Measurements from ENCODE around the gene BTBD2. TPM values are rescaled to one million over a fixed set of nuclear protein-coding genes. Genes with fewer than 3 reads are reported as not detected.

The BTBD2 gene
- total RNA-seq, 1 donor from 2014 or later, result 65.9 TPM

DNA sequence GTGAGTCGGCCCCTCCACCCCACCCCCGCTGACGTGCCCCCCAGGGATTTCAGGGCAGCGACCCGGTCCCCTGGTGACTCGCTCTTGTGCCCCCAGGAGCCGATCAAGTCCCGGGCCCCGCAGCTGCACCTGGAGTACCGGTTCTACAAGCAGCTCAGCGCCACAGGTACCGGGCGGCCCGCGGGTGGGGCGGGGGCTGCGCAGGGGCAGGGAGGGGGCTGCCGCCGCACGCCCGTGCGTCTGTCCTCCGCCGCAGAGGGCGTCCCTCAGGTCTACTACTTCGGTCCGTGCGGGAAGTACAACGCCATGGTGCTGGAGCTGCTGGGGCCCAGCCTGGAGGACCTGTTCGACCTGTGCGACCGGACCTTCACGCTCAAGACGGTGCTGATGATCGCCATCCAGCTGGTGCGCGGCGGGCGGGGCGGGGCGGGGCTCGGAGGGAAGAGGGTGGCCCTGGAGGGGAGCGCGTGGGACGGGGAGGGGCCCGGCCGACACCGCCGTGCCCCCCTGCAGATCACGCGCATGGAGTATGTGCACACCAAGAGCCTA lies 37.1 kb downstream of the BTBD2 start:
- Mint-ChIP-seq H3K27ac (ENCODE audit: unreplicated experiment) (no peak overlapping the region), H3K4me3 (ENCODE audit: unreplicated experiment) (no peak overlapping the region)

DNA sequence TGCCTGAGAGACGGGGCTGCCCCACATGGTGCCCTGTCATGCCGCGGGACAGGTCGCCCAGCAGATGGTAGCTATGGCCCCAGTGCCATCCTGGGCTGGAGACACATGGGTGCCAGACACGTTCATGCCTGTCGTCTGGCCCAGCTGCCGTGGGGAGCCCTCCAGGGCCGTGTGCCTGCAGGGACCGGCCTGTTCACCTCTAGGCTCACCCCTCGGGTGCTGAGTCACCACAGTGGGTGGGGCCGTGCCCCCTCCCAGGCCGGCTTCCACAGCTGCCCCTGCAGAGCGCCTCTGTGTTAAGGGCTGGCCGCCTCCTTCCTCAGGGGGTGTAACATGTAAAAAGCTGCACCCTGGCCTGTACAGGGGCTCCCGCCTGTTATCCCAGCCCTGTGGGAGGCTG lies 38.4 kb downstream of the BTBD2 start:
- TF ChIP-seq, protein P1, sequence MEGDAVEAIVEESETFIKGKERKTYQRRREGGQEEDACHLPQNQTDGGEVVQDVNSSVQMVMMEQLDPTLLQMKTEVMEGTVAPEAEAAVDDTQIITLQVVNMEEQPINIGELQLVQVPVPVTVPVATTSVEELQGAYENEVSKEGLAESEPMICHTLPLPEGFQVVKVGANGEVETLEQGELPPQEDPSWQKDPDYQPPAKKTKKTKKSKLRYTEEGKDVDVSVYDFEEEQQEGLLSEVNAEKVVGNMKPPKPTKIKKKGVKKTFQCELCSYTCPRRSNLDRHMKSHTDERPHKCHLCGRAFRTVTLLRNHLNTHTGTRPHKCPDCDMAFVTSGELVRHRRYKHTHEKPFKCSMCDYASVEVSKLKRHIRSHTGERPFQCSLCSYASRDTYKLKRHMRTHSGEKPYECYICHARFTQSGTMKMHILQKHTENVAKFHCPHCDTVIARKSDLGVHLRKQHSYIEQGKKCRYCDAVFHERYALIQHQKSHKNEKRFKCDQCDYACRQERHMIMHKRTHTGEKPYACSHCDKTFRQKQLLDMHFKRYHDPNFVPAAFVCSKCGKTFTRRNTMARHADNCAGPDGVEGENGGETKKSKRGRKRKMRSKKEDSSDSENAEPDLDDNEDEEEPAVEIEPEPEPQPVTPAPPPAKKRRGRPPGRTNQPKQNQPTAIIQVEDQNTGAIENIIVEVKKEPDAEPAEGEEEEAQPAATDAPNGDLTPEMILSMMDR (IDR thresholded peaks at IDR 0.05), result no peak
- no peaks in the 10 kb centered on the region for H3K9me3 Mint-ChIP-seq (ENCODE audit: low read depth)
- no peaks in the 10 kb centered on the region for H3K27me3 Mint-ChIP-seq (ENCODE audit: low read depth)
- H3K4me3 Mint-ChIP-seq (ENCODE audit: unreplicated experiment), result no peak overlapping the region
- no peaks in the 10 kb centered on the region for H3K4me1 Mint-ChIP-seq (ENCODE audit: low read depth)
- H3K36me3 Mint-ChIP-seq (ENCODE audit: low read depth), result peaks cover 10% of the 10 kb centered on the region
- DNase-seq (ENCODE audit: low spot score), result no peak
- H3K27ac Mint-ChIP-seq (ENCODE audit: unreplicated experiment), result no peak overlapping the region

More for the DNA sequence above, 37.1 kb downstream of the BTBD2 start:
- DNase-seq (ENCODE audit: low spot score), result no peak
- H3K36me3 Mint-ChIP-seq (ENCODE audit: low read depth), result peaks cover 11% of the 10 kb centered on the region
- H3K27me3 Mint-ChIP-seq (ENCODE audit: low read depth), result no peaks in the 10 kb centered on the region
- TF ChIP-seq, protein P1 (IDR thresholded peaks at IDR 0.05), result no peak
- H3K4me1 Mint-ChIP-seq (ENCODE audit: low read depth), result no peaks in the 10 kb centered on the region
- H3K9me3 Mint-ChIP-seq (ENCODE audit: low read depth), result no peaks in the 10 kb centered on the region

DNA sequence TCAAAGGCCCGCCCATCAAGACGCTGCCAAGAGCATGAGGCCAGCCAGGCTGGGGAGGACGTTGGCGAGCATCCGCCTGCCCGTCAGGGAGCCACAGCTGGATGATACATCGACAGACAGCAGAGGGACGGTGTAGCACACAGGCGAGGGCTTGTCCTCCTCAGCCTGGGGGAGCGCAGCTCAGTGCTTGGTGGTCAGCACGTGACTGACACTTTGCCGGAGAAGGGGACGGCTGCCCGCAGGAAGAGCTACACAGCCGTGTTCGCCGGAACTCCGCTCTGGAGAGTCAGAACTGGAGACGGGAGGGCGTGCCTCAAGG lies 40.4 kb downstream of the BTBD2 start:
- Mint-ChIP-seq H3K4me3 (ENCODE audit: unreplicated experiment) (no peak overlapping the region), H3K4me1 (ENCODE audit: low read depth) (no peaks in the 10 kb centered on the region), H3K27me3 (ENCODE audit: low read depth) (no peaks in the 10 kb centered on the region), H3K9me3 (ENCODE audit: low read depth) (no peaks in the 10 kb centered on the region), H3K36me3 (ENCODE audit: low read depth) (peaks cover 3% of the 10 kb centered on the region), H3K27ac (ENCODE audit: unreplicated experiment) (no peak overlapping the region)
- TF ChIP-seq, protein P1 (IDR thresholded peaks at IDR 0.05), result no peak
- no peak for DNase-seq (ENCODE audit: low spot score)

DNA sequence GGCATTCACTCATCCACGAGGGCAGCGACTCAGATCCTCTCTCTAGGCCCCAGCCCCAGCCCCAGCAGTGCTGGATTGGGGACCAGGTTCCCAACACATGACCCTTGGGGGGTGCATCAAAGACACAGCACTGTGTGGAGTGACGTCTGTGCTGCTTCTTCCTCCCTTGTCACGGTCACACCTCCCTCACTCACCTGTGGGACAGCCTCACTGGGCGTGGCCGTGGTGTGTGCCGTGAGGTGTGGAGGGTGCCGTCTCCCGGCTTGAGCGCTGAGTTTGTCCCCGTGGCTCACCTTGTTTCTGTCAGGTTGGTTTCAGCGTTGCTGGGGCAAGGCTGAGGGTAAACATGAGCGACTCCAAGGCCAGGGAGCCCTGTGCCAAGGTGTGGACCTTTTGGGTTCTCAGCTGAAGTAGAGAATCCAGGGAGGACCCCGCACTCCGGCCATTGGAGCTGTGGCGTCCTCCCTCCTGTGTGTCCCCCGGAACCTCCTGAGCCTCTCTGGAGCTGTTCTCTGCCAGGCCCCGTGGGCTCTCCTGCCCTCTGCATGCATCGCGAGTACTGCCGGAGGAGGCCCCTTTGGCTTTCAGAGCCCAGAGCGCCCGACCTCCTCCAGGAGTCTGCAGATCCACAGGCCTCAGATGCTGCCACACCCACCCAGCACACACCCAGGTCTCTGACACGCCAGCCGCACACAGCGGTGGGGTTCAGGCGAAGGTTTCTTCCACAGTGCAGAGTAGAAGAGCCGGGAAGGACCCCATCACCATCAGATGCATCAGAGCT lies 40.9 kb downstream of the BTBD2 start:
- TF ChIP-seq, protein P1 (IDR thresholded peaks at IDR 0.05), result no peak
- Mint-ChIP-seq H3K27ac (ENCODE audit: unreplicated experiment) (no peak overlapping the region), H3K4me1 (ENCODE audit: low read depth) (no peaks in the 10 kb centered on the region), H3K4me3 (ENCODE audit: unreplicated experiment) (no peak overlapping the region), H3K36me3 (ENCODE audit: low read depth) (peaks cover 3% of the 10 kb centered on the region), H3K9me3 (ENCODE audit: low read depth) (no peaks in the 10 kb centered on the region), H3K27me3 (ENCODE audit: low read depth) (no peaks in the 10 kb centered on the region)
- no peak for DNase-seq (ENCODE audit: low spot score)

DNA sequence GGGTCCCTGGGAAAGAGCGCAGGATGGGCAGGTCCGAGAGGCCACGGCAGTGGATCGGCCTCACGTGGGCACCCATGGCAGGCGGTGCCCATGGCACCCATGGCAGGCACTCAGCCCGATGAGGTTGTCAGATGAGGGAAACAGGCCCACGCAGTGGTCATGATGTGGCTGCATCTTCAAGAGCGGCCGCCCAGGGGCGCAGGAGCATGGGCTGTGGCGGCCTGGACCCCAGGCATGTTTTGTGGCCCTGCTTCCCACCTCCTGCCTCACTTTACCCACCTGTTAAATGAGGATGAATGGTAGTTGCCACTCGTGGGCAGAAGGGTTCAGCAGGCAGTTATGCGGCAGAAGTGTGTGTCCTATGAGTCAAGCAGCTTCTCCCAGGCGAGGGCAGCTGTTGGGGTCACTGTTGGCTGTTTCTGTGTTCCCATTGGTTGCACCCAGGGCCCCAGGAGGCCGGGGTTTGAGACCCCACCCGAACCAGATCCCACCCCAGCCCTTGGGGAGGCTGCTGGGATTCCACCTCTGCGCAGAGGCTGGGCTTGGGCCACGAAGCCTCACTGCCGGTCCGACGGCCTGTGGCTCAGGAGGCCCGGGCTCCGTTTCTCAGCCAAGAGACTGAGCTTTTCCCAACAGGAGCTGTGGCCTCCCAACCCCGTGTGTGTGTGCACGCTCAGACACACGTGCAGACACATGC lies 44.6 kb downstream of the BTBD2 start:
- Mint-ChIP-seq H3K27me3 (ENCODE audit: low read depth) (no peaks in the 10 kb centered on the region), H3K4me3 (ENCODE audit: unreplicated experiment) (no peak overlapping the region), H3K27ac (ENCODE audit: unreplicated experiment) (no peak overlapping the region), H3K36me3 (ENCODE audit: low read depth) (peaks cover 6% of the 10 kb centered on the region), H3K9me3 (ENCODE audit: low read depth) (no peaks in the 10 kb centered on the region), H3K4me1 (ENCODE audit: low read depth) (no peaks in the 10 kb centered on the region)
- no peak for DNase-seq (ENCODE audit: low spot score)
- TF ChIP-seq, protein P1 (IDR thresholded peaks at IDR 0.05), result no peak
